Mesendoderm (in vitro differentiated cells): ENCODE data around the gene GTF3C4.
"Not testable (repeated sequence)": the region's sequence is repeated elsewhere in the genome, so short reads cannot be mapped to it uniquely, and the experiment has no call there.

Experiments
- DNase-seq: peaks from one replicate; pipeline ENCODE4 v3.0.0; 2013
- H2AK5ac ChIP-seq: 2 replicates; pipeline ENCODE4 v1.6.1; 2013; ENCODE audit warnings: low read length, inconsistent platforms
- H2BK120ac ChIP-seq: 2 replicates; pipeline ENCODE4 v1.6.1; 2013; ENCODE audit warnings: low read depth, mild to moderate bottlenecking, low read length, moderate library complexity, mixed read lengths
- H2BK15ac ChIP-seq: replicated peaks from 2 replicates; pipeline ENCODE4 v1.6.1; 2013; ENCODE audit warnings: low read depth, mild to moderate bottlenecking, moderate library complexity
- H2BK5ac ChIP-seq: 2 replicates; pipeline ENCODE4 v1.6.1; 2013; ENCODE audit warnings: low read length, inconsistent platforms
- H3K18ac ChIP-seq: 2 replicates; pipeline ENCODE4 v1.6.1; 2013; ENCODE audit warnings: mild to moderate bottlenecking, low read length, mixed read lengths
- H3K23ac ChIP-seq: one replicate; pipeline ENCODE4 v1.6.1; 2013; ENCODE audit warnings: low read length
- H3K27ac ChIP-seq: 2 replicates; pipeline ENCODE4 v1.5.1; 2013; ENCODE audit warnings: low read depth, mild to moderate bottlenecking, inconsistent platforms, low read length, moderate library complexity
- H3K27me3 ChIP-seq: 2 replicates; pipeline ENCODE4 v1.6.1; 2013; ENCODE audit warnings: low read length, control low read depth, mild to moderate bottlenecking, inconsistent platforms; ENCODE audit not compliant: insufficient read depth, poor library complexity
- H3K36me3 ChIP-seq: 2 replicates; pipeline ENCODE4 v1.6.1; 2013; ENCODE audit warnings: low read length, inconsistent platforms; ENCODE audit not compliant: control insufficient read depth, insufficient read depth
- H3K4ac ChIP-seq: one replicate; pipeline ENCODE4 v1.6.1; 2013; ENCODE audit warnings: low read depth, mild to moderate bottlenecking, low read length, moderate library complexity
- H3K4me1 ChIP-seq: 2 replicates; pipeline ENCODE4 v1.6.1; 2013; ENCODE audit warnings: low read depth, low read length, inconsistent platforms; ENCODE audit not compliant: control insufficient read depth
- H3K4me2 ChIP-seq: 2 replicates; pipeline ENCODE4 v1.6.1; 2013; ENCODE audit warnings: low read length
- H3K4me3 ChIP-seq: 2 replicates; pipeline ENCODE4 v1.5.1; 2013; ENCODE audit warnings: mild to moderate bottlenecking, low read length
- H3K56ac ChIP-seq: one replicate; pipeline ENCODE4 v1.6.1; 2013; ENCODE audit warnings: low read length
- H3K79me1 ChIP-seq: 2 replicates; pipeline ENCODE4 v1.6.1; 2013; ENCODE audit warnings: low read length, inconsistent platforms
- H3K79me2 ChIP-seq: 2 replicates; pipeline ENCODE4 v1.6.1; 2013; ENCODE audit warnings: mild to moderate bottlenecking, low read length; ENCODE audit not compliant: control insufficient read depth, insufficient read depth
- H3K9ac ChIP-seq: 2 replicates; pipeline ENCODE4 v1.6.1; 2013; ENCODE audit warnings: low read length, inconsistent platforms
- H4K5ac ChIP-seq: one replicate; pipeline ENCODE4 v1.6.1; 2013; ENCODE audit warnings: low read length
- H4K8ac ChIP-seq: one replicate; pipeline ENCODE4 v1.6.1; 2013; ENCODE audit warnings: low read depth, mild to moderate bottlenecking, control low read depth, low read length, moderate library complexity
- WGBS: extraction: QIAGEN DNeasy Blood & Tissue Kit; methylation state at CpG from one replicate; pipeline ENCODE4 v1.1.7; 2013; ENCODE audit warnings: low lambda C conversion rate, missing lambda C conversion rate; ENCODE audit not compliant: insufficient coverage; ENCODE audit errors: extremely low coverage; 5-methylcytosine and 5-hydroxymethylcytosine counted together

GTF3C4 gene

DNA sequence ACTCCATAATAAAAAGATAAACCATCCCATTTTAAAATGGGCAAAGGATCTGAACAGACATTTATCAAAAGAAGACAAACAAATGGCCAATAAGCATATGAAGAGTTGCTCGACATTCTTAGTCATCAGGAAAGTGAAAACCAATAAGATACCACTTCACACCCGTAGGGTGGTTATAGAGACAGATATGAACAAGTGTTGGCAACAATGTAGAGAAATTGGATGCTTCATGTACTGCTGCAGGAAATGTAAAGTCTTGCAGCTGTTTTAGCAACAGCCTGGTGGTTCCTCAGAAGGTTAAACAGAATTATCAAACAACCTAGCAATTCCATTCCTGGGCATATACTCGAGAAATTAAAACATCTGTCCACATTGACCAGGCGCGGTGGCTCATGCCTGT is 42.5 kb downstream of the GTF3C4 start:
- H2BK120ac ChIP-seq, result no peak overlapping the region
- H3K4me1 ChIP-seq, result no peaks in the 10 kb centered on the region
- no peak overlapping the region for H3K4me3 ChIP-seq
- no peak overlapping the region for H3K4me2 ChIP-seq
- no CpG with 5 or more reads among the region's 5 CpGs for WGBS
- H3K4ac ChIP-seq, result no peak overlapping the region
- no peaks in the 10 kb centered on the region for H3K27me3 ChIP-seq
- no peaks in the 10 kb centered on the region for H3K79me1 ChIP-seq
- H3K36me3 ChIP-seq, result no peaks in the 10 kb centered on the region
- no peak overlapping the region for H2AK5ac ChIP-seq
- H3K79me2 ChIP-seq, result no peaks in the 10 kb centered on the region
- no peak overlapping the region for H3K27ac ChIP-seq
- no peak overlapping the region for H2BK15ac ChIP-seq
- H3K9ac ChIP-seq, result no peak overlapping the region
- H3K23ac ChIP-seq, result no peak overlapping the region
- no peak overlapping the region for H3K56ac ChIP-seq
- H4K5ac ChIP-seq, result no peak overlapping the region
- H2BK5ac ChIP-seq, result no peak overlapping the region
- H4K8ac ChIP-seq, result no peak overlapping the region
- H3K18ac ChIP-seq, result no peak overlapping the region
- no peak for DNase-seq

DNA sequence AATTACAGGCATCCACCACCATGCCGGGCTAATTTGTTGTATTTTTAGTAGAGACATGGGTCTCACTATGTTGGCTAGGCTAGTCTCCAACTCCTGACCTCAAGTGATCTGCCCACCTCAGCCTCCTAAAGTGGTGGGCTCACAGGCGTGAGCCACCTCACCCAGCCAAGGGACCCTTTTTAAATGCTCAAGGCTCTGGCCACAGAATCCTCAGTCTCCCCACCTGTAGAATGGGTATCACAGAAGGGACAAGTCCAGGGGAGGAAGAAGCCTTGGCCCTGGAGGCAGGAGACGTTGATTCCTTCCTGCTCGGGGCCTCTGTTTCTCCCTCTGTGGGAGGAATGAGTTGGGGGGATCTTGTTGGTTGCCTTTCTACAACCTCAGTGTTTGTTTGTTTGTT is 45.7 kb downstream of the GTF3C4 start:
- Histone ChIP-seq H3K79me2 (no peaks in the 10 kb centered on the region), H3K79me1 (no peaks in the 10 kb centered on the region), H3K56ac (no peak overlapping the region), H2BK15ac (no peak overlapping the region), H3K4ac (no peak overlapping the region), H2BK120ac (no peak overlapping the region), H2AK5ac (no peak overlapping the region), H3K23ac (no peak overlapping the region), H3K18ac (no peak overlapping the region), H4K8ac (no peak overlapping the region), H4K5ac (no peak overlapping the region), H3K27me3 (no peaks in the 10 kb centered on the region), H3K27ac (no peak overlapping the region), H3K4me3 (no peak overlapping the region), H3K4me2 (no peak overlapping the region), H2BK5ac (no peak overlapping the region), H3K9ac (no peak overlapping the region), H3K36me3 (no peaks in the 10 kb centered on the region), H3K4me1 (no peaks in the 10 kb centered on the region)
- no CpG with 5 or more reads among the region's 4 CpGs for WGBS
- DNase-seq, result no peak

DNA sequence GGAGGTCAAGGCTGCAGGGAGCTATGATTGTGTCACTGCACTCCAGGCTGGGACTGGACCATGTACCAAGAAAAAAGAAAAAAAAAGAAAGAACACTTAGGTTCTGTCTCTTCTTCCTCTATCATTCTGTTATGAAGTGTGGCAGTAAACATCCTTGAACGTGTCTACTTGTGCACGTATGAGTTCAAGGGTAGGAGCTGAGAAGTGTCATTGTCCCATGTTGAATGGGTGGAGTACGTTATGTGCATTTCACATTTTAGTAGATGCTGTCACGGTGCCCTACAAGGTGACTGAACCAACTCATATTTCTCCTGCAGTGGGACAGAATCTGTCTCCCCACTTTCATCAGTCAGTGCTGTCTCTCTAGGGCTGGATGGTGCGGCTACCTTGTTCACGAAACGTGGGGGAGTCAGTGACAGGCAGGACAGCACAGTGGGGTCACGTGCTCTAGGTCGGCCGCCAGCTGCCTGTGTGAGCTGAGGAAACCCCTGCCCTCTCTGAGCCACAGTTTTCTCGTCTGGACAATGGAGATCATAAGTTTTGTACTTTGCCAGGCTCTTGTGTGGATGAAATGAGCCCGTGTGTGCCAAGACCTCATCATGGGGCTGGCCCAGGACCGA is 47.2 kb downstream of the GTF3C4 start:
- Histone ChIP-seq H3K79me2 (no peaks in the 10 kb centered on the region), H4K5ac (no peak overlapping the region), H3K4me3 (no peak overlapping the region), H3K27me3 (no peaks in the 10 kb centered on the region), H3K27ac (no peak overlapping the region), H3K79me1 (no peaks in the 10 kb centered on the region), H4K8ac (no peak overlapping the region), H3K4me1 (no peaks in the 10 kb centered on the region), H3K4ac (no peak overlapping the region), H2BK120ac (no peak overlapping the region), H3K36me3 (no peaks in the 10 kb centered on the region), H2BK5ac (no peak overlapping the region), H3K56ac (no peak overlapping the region), H2AK5ac (no peak overlapping the region), H2BK15ac (no peak overlapping the region), H3K4me2 (no peak overlapping the region), H3K18ac (no peak overlapping the region), H3K9ac (no peak overlapping the region), H3K23ac (no peak overlapping the region)
- no CpG with 5 or more reads among the region's 13 CpGs for WGBS
- DNase-seq, result no peak

DNA sequence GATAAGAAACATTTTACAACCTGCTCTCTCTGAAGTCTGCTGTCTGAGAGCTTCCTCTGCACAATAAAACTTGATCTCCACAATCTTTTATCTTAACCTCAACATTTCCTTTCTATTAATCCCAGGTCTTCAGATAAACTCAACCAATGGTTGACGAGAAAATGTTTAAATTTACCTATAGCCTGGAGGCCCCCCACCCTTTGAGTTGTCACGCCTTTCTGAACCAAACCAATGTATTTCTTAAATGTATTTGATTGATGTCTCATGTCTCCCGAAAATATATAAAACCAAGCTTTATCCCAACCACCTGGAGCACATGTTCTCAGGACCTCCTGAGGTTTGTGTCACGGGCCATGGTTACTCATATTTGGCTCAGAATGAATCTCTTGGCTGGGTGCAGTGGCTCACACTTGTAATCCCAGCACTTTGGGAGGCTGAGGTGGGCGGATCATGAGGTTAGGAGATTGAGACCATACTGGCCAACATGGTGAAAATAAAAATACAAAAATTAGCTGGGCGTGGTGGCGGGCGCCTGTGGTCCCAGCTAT is 48.2 kb downstream of the GTF3C4 start:
- not testable (repeated sequence) for H3K4ac ChIP-seq, H3K4me2 ChIP-seq, H3K27ac ChIP-seq, H2AK5ac ChIP-seq, H3K56ac ChIP-seq, DNase-seq, H3K79me2 ChIP-seq, H3K4me3 ChIP-seq, H3K9ac ChIP-seq, H4K5ac ChIP-seq, H3K23ac ChIP-seq, H2BK5ac ChIP-seq, H2BK15ac ChIP-seq, H3K27me3 ChIP-seq, H2BK120ac ChIP-seq, H4K8ac ChIP-seq, H3K36me3 ChIP-seq, H3K79me1 ChIP-seq, H3K4me1 ChIP-seq, H3K18ac ChIP-seq
- no CpG with 5 or more reads among the region's 8 CpGs for WGBS

DNA sequence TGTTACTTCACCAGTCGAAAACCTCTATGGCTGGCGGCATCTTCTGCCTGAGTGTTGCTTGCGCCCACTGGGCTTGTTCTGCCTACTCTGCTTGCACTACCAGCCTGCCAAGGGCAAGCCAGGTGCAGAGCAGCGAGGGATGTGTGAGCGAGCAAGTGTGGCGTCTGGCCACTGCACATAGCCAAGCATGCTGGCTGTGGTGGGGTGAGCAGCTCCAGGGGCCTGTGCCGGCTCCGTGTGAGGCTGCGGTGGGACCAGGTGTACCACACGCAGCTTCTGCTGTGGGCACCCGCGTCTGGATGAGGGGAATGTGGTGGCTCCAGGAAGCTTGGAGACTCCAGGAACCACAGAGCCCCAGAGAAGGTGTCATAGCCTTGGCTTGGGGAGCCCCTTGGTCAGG is 51.4 kb downstream of the GTF3C4 start:
- Histone ChIP-seq H4K5ac (no peak overlapping the region), H3K27me3 (no peaks in the 10 kb centered on the region), H3K4me2 (no peak overlapping the region), H3K27ac (no peak overlapping the region), H3K23ac (no peak overlapping the region), H3K79me1 (no peaks in the 10 kb centered on the region), H2AK5ac (no peak overlapping the region), H3K4me1 (no peaks in the 10 kb centered on the region), H3K56ac (no peak overlapping the region), H3K9ac (no peak overlapping the region), H3K36me3 (no peaks in the 10 kb centered on the region), H3K18ac (no peak overlapping the region), H3K79me2 (no peaks in the 10 kb centered on the region), H2BK120ac (no peak overlapping the region), H4K8ac (no peak overlapping the region), H3K4ac (no peak overlapping the region), H3K4me3 (no peak overlapping the region), H2BK15ac (no peak overlapping the region), H2BK5ac (no peak overlapping the region)
- WGBS, result no CpG with 5 or more reads among the region's 12 CpGs
- no peak for DNase-seq

DNA sequence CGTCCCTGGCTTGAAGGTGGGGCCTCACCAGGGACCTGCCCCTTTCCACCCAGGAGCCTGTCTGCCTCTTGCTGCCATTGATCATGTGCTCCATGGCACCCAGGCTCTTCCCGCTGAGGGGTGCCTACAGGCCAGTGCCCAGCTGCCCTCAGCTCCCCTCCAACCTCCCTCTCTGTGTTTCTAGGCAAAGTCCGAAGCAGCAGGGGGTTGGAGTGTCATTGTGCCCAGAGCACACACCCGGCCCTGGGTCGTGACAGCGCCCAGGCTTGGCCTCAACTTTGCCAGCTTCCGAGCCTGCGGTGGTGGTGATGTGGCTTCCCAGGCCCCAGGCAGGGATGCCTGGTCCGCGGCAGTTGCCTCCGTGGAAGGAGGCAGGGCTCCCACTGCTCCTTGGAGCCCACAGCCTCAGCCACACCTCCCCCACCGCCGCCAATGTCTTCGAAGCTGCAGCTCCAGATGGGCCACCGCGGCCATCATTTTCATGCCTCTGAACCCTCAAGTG is 52.4 kb downstream of the GTF3C4 start:
- H2AK5ac ChIP-seq, result no peak overlapping the region
- no peak overlapping the region for H2BK120ac ChIP-seq
- H3K9ac ChIP-seq, result no peak overlapping the region
- no peak overlapping the region for H3K4me2 ChIP-seq
- no peaks in the 10 kb centered on the region for H3K36me3 ChIP-seq
- no peak overlapping the region for H3K4me3 ChIP-seq
- H3K27ac ChIP-seq, result no peak overlapping the region
- no peaks in the 10 kb centered on the region for H3K27me3 ChIP-seq
- DNase-seq, result no peak
- no peak overlapping the region for H3K18ac ChIP-seq
- no peaks in the 10 kb centered on the region for H3K79me1 ChIP-seq
- no peak overlapping the region for H3K56ac ChIP-seq
- no peak overlapping the region for H3K23ac ChIP-seq
- no CpG with 5 or more reads among the region's 16 CpGs for WGBS
- no peak overlapping the region for H4K5ac ChIP-seq
- no peak overlapping the region for H4K8ac ChIP-seq
- no peaks in the 10 kb centered on the region for H3K4me1 ChIP-seq
- no peak overlapping the region for H2BK15ac ChIP-seq
- H2BK5ac ChIP-seq, result no peak overlapping the region
- H3K4ac ChIP-seq, result no peak overlapping the region
- no peaks in the 10 kb centered on the region for H3K79me2 ChIP-seq
